Activated CD4-positive, alpha-beta T cell treated with anti-CD3 and anti-CD28 coated beads, Interleukin-2, amount 10 ng/mL, durations not matched to agents 24 days and 14 days (primary cell): Measurements from ENCODE around the gene CCDC9. TPM values are rescaled to one million over a fixed set of nuclear protein-coding genes. Genes with fewer than 3 reads are reported as not detected.

ENCODE experiments used
- DNase-seq: peaks from one replicate; pipeline ENCODE4 v3.0.0; 2022
- H3K27ac Mint-ChIP-seq: one replicate; pipeline ENCODE4 v1.8.0; 2022; ENCODE audit warnings: mild to moderate bottlenecking, mixed read lengths
- H3K27me3 Mint-ChIP-seq: one replicate; pipeline ENCODE4 v1.8.0; 2022; ENCODE audit warnings: mixed read lengths
- H3K36me3 Mint-ChIP-seq: one replicate; pipeline ENCODE4 v1.8.0; 2022; ENCODE audit warnings: low read depth, mild to moderate bottlenecking, mixed read lengths
- H3K4me1 Mint-ChIP-seq: one replicate; pipeline ENCODE4 v1.8.0; 2021; ENCODE audit warnings: mixed read lengths
- H3K4me3 Mint-ChIP-seq: one replicate; pipeline ENCODE4 v1.8.0; 2022; ENCODE audit warnings: mild to moderate bottlenecking, moderate library complexity, mixed read lengths
- H3K9me3 Mint-ChIP-seq: one replicate; pipeline ENCODE4 v1.8.0; 2021; ENCODE audit warnings: mixed read lengths
- intact Hi-C: fragments of 100-400 bp; cut with micrococcal nuclease; formaldehyde crosslinking; loops from one replicate; pipeline ENCODE4 v1.15.1; 2023
- total RNA-seq: library from RNA; stranded (reverse); gene quantifications from 2 replicates; pipeline ENCODE4 v1.2.3, GENCODE V29; 2022

CCDC9 gene
- total RNA-seq, 1 donor from 2014 or later, result 44.6 TPM

GRCh38 chr19:47228168-47228936 lies 28.0 kb upstream of the CCDC9 start:
- Mint-ChIP-seq H3K27ac (no peak overlapping the region), H3K9me3 (no peaks in the 10 kb centered on the region), H3K4me1 (peaks cover 28% of the 10 kb centered on the region), H3K4me3 (peak overlapping the region; percentile 88), H3K36me3 (peaks cover 12% of the 10 kb centered on the region), H3K27me3 (no peaks in the 10 kb centered on the region)
- intact Hi-C loops, result loop anchor here (5.0 kb wide), 1 partner anchor 96 kb away; the partner anchor contains the start of gene SAE1
- DNase-seq, result peak; percentile 88

- no peak overlapping the region for H3K4me3 Mint-ChIP-seq
- peaks cover 10% of the 10 kb centered on the region for H3K36me3 Mint-ChIP-seq
- no peaks in the 10 kb centered on the region for H3K27me3 Mint-ChIP-seq
- H3K9me3 Mint-ChIP-seq, result no peaks in the 10 kb centered on the region
- no peak overlapping the region for H3K27ac Mint-ChIP-seq
- peak; percentile 83 for DNase-seq
- H3K4me1 Mint-ChIP-seq, result peaks cover 28% of the 10 kb centered on the region
- intact Hi-C loops, result loop anchor here (5.0 kb wide), 1 partner anchor 97 kb away; the partner anchor contains the start of gene SAE1
Observed at GRCh38 chr19:47228937-47229675, 27.2 kb upstream of the CCDC9 start.

DNA sequence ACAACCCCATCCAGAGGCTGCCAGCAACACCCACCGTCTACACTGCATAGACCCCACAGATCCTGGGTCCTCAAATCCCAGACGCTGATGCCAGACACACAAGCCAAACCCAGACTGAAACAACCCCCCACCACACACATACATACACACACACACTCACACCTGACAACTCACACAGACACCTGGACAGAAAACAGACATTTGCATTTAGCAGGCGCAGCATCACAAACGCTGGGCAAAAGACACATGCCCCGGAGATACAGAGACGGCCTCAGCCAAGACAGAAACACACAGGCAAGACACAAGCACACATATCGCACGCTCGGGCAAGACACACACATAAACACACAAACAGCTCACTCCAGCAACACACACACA lies 26.7 kb upstream of the CCDC9 start:
- Mint-ChIP-seq H3K4me1 (peaks cover 28% of the 10 kb centered on the region), H3K4me3 (no peak overlapping the region), H3K9me3 (no peaks in the 10 kb centered on the region), H3K27me3 (no peaks in the 10 kb centered on the region), H3K27ac (no peak overlapping the region), H3K36me3 (peaks cover 10% of the 10 kb centered on the region)
- intact Hi-C loops, result loop anchor here (2.0 to 5.0 kb wide), 3 partner anchors 19 to 97 kb away; partner anchors contain the start of genes INAFM1 and SAE1
- DNase-seq, result peak; percentile 78

DNA sequence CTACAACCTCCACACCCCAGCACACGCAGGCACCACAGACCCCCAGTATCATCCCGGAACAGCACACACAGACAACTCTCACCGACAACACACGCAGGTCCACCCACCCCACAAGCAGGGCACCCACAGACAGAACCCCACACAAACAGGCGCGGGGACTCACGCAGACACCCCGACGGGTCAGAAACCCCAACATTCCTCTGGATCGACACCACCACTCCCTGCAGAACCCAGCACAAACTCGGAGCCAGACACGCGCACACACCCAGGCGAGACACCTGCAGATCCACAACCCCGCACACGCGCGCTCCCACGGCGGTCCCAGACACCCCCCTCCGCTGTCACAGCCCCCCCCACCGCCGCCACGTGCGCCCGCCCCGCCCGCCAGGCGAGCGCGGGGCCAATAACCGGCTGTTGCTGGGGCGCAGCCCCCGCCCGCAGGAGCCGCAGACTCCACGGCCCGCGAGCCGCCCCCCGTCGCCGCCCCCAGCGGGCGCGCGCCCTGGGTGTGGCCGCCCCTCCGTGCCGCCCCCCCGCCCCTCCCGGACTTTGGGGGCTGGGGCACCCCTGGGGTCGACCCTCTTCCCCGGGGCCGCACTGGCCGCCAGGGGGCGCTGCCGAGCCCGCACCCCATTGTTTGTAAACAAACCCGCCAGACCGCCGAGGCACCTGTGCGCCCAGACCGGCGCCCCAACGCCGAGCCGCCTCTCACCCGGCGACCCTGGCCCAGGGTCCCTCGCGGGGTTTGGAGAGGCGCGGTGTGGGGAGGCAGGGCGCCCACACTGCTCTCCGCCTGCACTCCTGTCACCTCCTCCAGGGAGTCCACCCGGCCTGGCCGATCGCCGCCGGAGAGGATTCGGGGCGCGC lies 26.0 kb upstream of the CCDC9 start:
- no peaks in the 10 kb centered on the region for H3K9me3 Mint-ChIP-seq
- peaks cover 9% of the 10 kb centered on the region for H3K36me3 Mint-ChIP-seq
- no peak overlapping the region for H3K27ac Mint-ChIP-seq
- peak overlapping the region; percentile 30 for H3K4me3 Mint-ChIP-seq
- H3K4me1 Mint-ChIP-seq, result peaks cover 28% of the 10 kb centered on the region
- no peaks in the 10 kb centered on the region for H3K27me3 Mint-ChIP-seq
- intact Hi-C loops, result loop anchor here (2.0 kb wide), 2 partner anchors 19 to 45 kb away; partner anchors contain the start of gene INAFM1
- DNase-seq, result peak; percentile 95

DNA sequence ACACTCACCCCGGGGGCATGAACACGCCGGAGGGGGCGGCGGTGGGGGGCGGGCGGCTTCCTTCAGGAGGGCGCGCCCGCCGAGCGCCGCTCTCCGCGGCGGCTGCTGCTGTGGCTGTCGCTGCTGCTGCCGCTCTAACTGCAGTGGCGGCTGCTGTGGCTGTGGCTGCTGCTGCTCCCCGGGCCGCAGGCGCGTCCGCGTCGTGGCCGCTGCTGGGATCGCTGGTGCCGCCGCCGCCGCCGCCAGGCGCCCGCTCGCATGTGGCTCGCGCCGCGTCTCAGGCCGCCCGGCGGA lies 25.5 kb upstream of the CCDC9 start, which contains the start of gene BBC3:
Gene BBC3, minus strand, starts transcription at position 279 of the 294 bp plus-strand sequence. CDS start 2,768 bp downstream, outside the sequence.
- Mint-ChIP-seq H3K27ac (peak within 1 kb of the TSS; percentile 87), H3K4me1 (peaks cover 23% of the 10 kb centered on the region), H3K27me3 (peaks cover under 1% of the 10 kb centered on the region), H3K4me3 (peak within 1 kb of the TSS; percentile 84), H3K9me3 (no peaks in the 10 kb centered on the region), H3K36me3 (peaks cover 4% of the 10 kb centered on the region)
- intact Hi-C loops, result loop anchor here (1.0 to 2.0 kb wide), 5 partner anchors 10 to 82 kb away; partner anchors contain the start of gene INAFM1
- no peak for DNase-seq

- Mint-ChIP-seq H3K4me1 (peaks cover 23% of the 10 kb centered on the region), H3K27ac (peak overlapping the region; percentile 87), H3K9me3 (no peaks in the 10 kb centered on the region), H3K36me3 (peaks cover 4% of the 10 kb centered on the region), H3K4me3 (peak overlapping the region; percentile 84), H3K27me3 (peaks cover 2% of the 10 kb centered on the region)
- intact Hi-C loops, result loop anchor here (1.0 to 2.0 kb wide), 5 partner anchors 10 to 82 kb away; partner anchors contain the start of gene INAFM1
- DNase-seq, result peak; percentile 98
Observed at GRCh38 chr19:47231215-47232054, 24.9 kb upstream of the CCDC9 start.

GRCh38 chr19:47232422-47233211 lies 23.7 kb upstream of the CCDC9 start:
- H3K4me3 Mint-ChIP-seq, result peak overlapping the region; percentile 84
- no peaks in the 10 kb centered on the region for H3K9me3 Mint-ChIP-seq
- peaks cover 2% of the 10 kb centered on the region for H3K27me3 Mint-ChIP-seq
- intact Hi-C loops, result no loop called here
- DNase-seq, result peak; percentile 79
- H3K36me3 Mint-ChIP-seq, result no peaks in the 10 kb centered on the region
- peaks cover 17% of the 10 kb centered on the region for H3K4me1 Mint-ChIP-seq
- H3K27ac Mint-ChIP-seq, result peak overlapping the region; percentile 87

DNA sequence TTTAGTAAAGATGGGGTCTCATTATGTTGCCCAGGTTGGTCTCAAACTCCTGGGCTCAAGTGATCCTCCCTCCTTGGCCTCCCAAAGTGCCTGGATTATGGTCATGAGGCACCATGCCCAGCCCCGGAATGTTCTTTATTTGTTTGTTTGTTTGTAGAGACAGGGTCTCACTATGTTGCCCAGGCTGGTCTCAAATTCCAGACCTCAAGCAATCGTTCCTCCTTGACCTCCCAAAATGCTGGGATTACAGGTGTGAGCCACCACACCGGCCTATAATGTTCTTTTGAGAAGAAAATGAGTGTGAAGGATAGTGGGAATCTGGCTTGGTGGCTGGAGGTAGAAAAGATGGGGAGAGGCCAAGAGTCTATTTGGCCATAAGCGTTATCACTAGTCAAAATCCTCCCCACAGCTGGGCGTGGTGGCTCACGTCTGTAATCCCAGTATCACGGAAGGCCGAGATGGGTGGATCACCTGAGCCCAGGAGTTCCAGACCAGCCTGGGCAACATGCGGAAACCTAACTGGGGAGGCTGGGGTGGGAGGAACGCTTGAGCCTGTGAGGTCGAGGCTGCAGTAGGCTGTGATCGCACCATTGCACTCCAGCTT lies 20.2 kb upstream of the CCDC9 start:
- H3K27me3 Mint-ChIP-seq, result peaks cover 5% of the 10 kb centered on the region
- intact Hi-C loops, result no loop called here
- no peaks in the 10 kb centered on the region for H3K36me3 Mint-ChIP-seq
- no peaks in the 10 kb centered on the region for H3K9me3 Mint-ChIP-seq
- H3K27ac Mint-ChIP-seq, result no peak overlapping the region
- DNase-seq, result no peak
- H3K4me3 Mint-ChIP-seq, result no peak overlapping the region
- H3K4me1 Mint-ChIP-seq, result peaks cover 25% of the 10 kb centered on the region

DNA sequence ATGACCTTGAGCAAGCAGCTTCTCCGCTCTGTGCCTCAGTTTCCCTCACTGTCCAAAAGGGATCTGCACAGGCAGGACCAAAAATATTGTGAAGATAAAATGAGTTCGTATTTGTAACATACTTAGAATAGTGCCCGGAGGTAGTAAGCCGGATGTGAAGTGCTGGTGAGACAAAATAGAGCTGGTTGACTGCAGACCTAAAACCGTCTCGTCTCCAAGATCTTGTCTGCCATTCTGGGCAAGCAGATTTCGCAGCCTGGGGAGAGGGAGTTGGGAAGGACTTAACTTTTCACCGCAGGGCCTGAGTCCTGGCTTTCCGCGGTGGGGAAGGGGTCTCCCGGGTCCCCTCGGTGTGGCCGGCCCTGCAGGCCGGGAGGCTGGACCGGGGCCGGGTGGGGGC lies 17.2 kb upstream of the CCDC9 start:
- peaks cover 18% of the 10 kb centered on the region for H3K4me1 Mint-ChIP-seq
- H3K27me3 Mint-ChIP-seq, result peaks cover 5% of the 10 kb centered on the region
- peak; percentile 69 for DNase-seq
- peak overlapping the region; percentile 54 for H3K27ac Mint-ChIP-seq
- no peaks in the 10 kb centered on the region for H3K36me3 Mint-ChIP-seq
- no peaks in the 10 kb centered on the region for H3K9me3 Mint-ChIP-seq
- H3K4me3 Mint-ChIP-seq, result peak overlapping the region; percentile 76
- intact Hi-C loops, result no loop called here

DNA sequence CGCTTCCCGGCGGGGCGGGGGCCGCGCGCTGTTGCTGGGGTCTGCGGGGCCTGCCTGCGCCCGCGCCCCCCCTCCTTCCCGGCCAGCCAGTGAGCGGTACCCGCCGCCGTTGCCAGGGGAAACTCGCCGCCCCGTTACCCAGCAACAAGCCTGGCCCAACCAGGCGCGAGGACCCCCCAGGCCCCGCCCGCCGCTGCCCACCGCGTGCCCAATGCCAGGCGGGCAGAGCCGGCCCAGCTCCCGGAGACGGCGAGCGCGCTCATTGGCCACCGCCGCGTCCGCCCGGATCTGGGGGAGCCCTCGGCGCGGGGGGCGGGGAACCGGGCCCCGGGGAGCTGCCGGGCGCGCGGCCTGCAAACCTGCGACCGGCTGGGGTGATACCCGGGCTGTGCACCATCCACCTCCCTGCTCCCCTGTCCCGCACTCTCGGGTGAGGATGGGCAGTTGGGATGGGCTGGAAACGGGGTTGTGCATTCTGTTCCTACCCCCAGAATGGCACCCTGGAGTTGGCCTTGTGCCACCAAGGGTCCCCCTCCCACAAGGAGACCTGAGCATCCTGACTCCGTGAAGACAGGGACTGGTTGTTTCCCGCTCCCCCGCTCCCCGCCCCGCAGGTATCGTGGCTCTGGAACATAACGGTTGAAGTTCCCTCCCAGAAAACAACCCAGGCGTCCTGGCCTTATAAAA lies 16.6 kb upstream of the CCDC9 start:
- intact Hi-C loops, result loop anchor here (10.0 kb wide), 1 partner anchor 205 kb away; no protein-coding TSS in a partner anchor

GRCh38 chr19:47240556-47240955 lies 15.8 kb upstream of the CCDC9 start:
- Mint-ChIP-seq H3K9me3 (no peaks in the 10 kb centered on the region), H3K4me3 (peak overlapping the region; percentile 41), H3K36me3 (no peaks in the 10 kb centered on the region), H3K27ac (no peak overlapping the region), H3K27me3 (peaks cover 5% of the 10 kb centered on the region), H3K4me1 (peaks cover 25% of the 10 kb centered on the region)
- DNase-seq, result peak; percentile 57
- intact Hi-C loops, result loop anchor here (10.0 kb wide), 1 partner anchor 206 kb away; no protein-coding TSS in a partner anchor

More for the DNA sequence above, 16.6 kb upstream of the CCDC9 start:
- H3K27me3 Mint-ChIP-seq, result peaks cover 5% of the 10 kb centered on the region
- peak; percentile 87 for DNase-seq
- peaks cover 23% of the 10 kb centered on the region for H3K4me1 Mint-ChIP-seq
- no peak overlapping the region for H3K27ac Mint-ChIP-seq
- no peaks in the 10 kb centered on the region for H3K36me3 Mint-ChIP-seq
- no peaks in the 10 kb centered on the region for H3K9me3 Mint-ChIP-seq
- peak overlapping the region; percentile 41 for H3K4me3 Mint-ChIP-seq
